ENCODE data around the gene COLEC11.

DNA sequence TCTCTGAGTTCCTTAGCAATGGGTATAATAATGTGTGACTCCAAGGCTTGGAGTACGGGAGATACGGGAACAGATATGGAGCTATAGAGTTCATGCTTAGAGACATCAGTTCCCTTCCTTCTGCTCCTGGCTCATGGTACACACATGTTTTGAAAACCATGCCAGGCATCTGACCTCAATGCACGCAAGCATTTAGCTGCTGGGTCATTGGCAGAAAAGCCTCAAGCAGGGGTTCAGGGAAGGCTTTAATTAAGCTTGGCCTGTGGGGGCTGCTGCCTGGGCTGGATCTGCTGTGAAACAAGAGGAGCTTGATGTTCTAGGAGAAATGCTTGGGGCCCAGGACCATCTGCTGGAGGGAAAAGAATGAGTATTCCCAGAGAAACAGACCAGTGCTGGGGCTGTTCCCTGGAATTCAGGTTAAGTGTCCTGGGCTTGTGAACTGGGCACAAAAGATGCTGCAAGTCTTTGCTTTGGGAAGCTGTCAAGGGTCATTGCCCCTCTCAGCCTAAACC is 66.3 kb downstream of the COLEC11 start:
- TF ChIP-seq, protein P1, sequence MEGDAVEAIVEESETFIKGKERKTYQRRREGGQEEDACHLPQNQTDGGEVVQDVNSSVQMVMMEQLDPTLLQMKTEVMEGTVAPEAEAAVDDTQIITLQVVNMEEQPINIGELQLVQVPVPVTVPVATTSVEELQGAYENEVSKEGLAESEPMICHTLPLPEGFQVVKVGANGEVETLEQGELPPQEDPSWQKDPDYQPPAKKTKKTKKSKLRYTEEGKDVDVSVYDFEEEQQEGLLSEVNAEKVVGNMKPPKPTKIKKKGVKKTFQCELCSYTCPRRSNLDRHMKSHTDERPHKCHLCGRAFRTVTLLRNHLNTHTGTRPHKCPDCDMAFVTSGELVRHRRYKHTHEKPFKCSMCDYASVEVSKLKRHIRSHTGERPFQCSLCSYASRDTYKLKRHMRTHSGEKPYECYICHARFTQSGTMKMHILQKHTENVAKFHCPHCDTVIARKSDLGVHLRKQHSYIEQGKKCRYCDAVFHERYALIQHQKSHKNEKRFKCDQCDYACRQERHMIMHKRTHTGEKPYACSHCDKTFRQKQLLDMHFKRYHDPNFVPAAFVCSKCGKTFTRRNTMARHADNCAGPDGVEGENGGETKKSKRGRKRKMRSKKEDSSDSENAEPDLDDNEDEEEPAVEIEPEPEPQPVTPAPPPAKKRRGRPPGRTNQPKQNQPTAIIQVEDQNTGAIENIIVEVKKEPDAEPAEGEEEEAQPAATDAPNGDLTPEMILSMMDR (IDR thresholded peaks at IDR 0.05; ENCODE audit: borderline replicate concordance, extremely low read depth, low read length, poor library complexity, severe bottlenecking): no peak
- no peak for TF ChIP-seq EZH2 (IDR thresholded peaks at IDR 0.05; ENCODE audit: borderline replicate concordance, low read depth, low read length, severe bottlenecking)

Data from DND-41 (cell line).